Upper lobe of left lung (tissue), 4 donors: ENCODE results near the gene APBA3.

Experiments used
- CTCF ChIP-seq, 6 experiments: fragments of 450-650 bp in 4 of 6; fragments of 200-600 bp in 2 of 6; sonication (generic) in 2 of 6; IDR thresholded peaks; one replicate each; pipeline ENCODE4 v1.5.1; 2016 to 2019; ENCODE audit warnings: antibody characterized with exemption in 6 of 6
- POLR2A ChIP-seq, 4 donors: fragments of 450-650 bp; IDR thresholded peaks; one replicate each; pipeline ENCODE4 v1.5.1; 2016 to 2017; ENCODE audit warnings: antibody characterized with exemption in 4 of 4, mild to moderate bottlenecking in 2 of 4
- POLR2AphosphoS5 ChIP-seq, 2 donors: sonication (generic); formaldehyde crosslinking; IDR thresholded peaks; one replicate each; pipeline ENCODE4 v1.5.1; 2017; ENCODE audit warnings: antibody characterized with exemption in 2 of 2

DNA sequence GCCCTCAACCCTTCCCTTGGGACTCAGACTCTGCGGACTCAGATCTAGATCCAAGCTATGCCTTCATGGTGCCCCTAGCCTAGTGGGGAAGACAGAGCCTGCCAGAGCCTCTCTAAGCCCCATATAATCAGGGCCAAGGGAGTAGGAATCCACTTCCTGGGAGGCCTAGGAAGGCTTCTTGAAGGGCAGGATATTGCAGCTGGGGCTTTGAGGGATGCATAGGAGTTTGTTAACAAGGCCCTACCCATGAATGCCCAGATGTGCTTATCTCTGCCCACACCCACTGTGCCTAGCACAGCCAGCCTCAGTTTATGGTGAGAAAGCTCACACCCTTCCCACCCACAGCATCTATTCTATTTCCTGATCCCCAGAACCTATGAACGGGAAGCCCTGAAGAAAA is 11.3 kb downstream of the APBA3 start:
- TF ChIP-seq CTCF (IDR thresholded peaks at IDR 0.05), result no peak
- no peak for TF ChIP-seq POLR2A (IDR thresholded peaks at IDR 0.05)
- TF ChIP-seq POLR2AphosphoS5 (IDR thresholded peaks at IDR 0.05), result no peak
